Suppressor macrophage (primary cell): ENCODE results near the gene CHRNB4.

Experiments
- DNase-seq, 4 experiments: peaks; one replicate each; pipeline ENCODE4 v3.0.0-alpha.2; 2020 to 2022

CHRNB4 gene

GRCh38 chr15:78667578-78668236, 26.7 kb upstream of the CHRNB4 start:
- DNase-seq = no peak

- no peak for DNase-seq
Measured at GRCh38 chr15:78666010-78666409, 25.0 kb upstream of the CHRNB4 start.

GRCh38 chr15:78663703-78664102, 22.7 kb upstream of the CHRNB4 start:
- DNase-seq = no peak

GRCh38 chr15:78662028-78662427, 21.0 kb upstream of the CHRNB4 start:
- no peak for DNase-seq

- no peak for DNase-seq
Measured at GRCh38 chr15:78661001-78661400, 20.0 kb upstream of the CHRNB4 start.

- no peak for DNase-seq
Measured at GRCh38 chr15:78660584-78660983, 19.6 kb upstream of the CHRNB4 start.

GRCh38 chr15:78658823-78659222, 17.8 kb upstream of the CHRNB4 start:
- no peak for DNase-seq

GRCh38 chr15:78654272-78654671, 13.3 kb upstream of the CHRNB4 start:
- DNase-seq = no peak

GRCh38 chr15:78651930-78652615, 11.1 kb upstream of the CHRNB4 start:
- no peak for DNase-seq

GRCh38 chr15:78651007-78651406, 10.0 kb upstream of the CHRNB4 start:
- DNase-seq = no peak

- no peak for DNase-seq
Measured at GRCh38 chr15:78650022-78650421, 9.0 kb upstream of the CHRNB4 start.

GRCh38 chr15:78645009-78645408, 4.0 kb upstream of the CHRNB4 start:
- DNase-seq = no peak

GRCh38 chr15:78642331-78642730, 1.3 kb upstream of the CHRNB4 start:
- DNase-seq = no peak

GRCh38 chr15:78641749-78642275, 802 bp upstream of the CHRNB4 start:
- DNase-seq = no peak

GRCh38 chr15:78640527-78641101, 396 bp downstream of the CHRNB4 start:
- peak in 1 of 4 experiments; percentile 10 for DNase-seq

GRCh38 chr15:78638658-78639314, 2.2 kb downstream of the CHRNB4 start:
- peak; percentile 65 to 74 (median 72) for DNase-seq

- no peak for DNase-seq
Measured at GRCh38 chr15:78637776-78638435, 3.1 kb downstream of the CHRNB4 start.

GRCh38 chr15:78636378-78636859, 4.6 kb downstream of the CHRNB4 start:
- DNase-seq = no peak

GRCh38 chr15:78635346-78635745, 5.7 kb downstream of the CHRNB4 start:
- DNase-seq = no peak

GRCh38 chr15:78634210-78635145, 6.5 kb downstream of the CHRNB4 start:
- DNase-seq = no peak

- DNase-seq = no peak
Measured at GRCh38 chr15:78633348-78633747, 7.7 kb downstream of the CHRNB4 start.
